ENCODE measurements around the gene PPP4R3A. TPM values are rescaled to one million over a fixed set of nuclear protein-coding genes. Genes with fewer than 3 reads are reported as not detected.

Gene PPP4R3A
- total and polyA plus RNA-seq, 2 donors (not counting 1 experiment from before 2014, with no cell fraction given), result 40.3 to 88.0 TPM

GRCh38 chr14:91493169-91493568, 16.9 kb downstream of the PPP4R3A start:
- H2AFZ ChIP-seq (ENCODE audit: low read length), result no peak overlapping the region
- H3K9me3 ChIP-seq (ENCODE audit: control insufficient read depth, insufficient read depth, low read depth, low read length), result no peaks in the 10 kb centered on the region
- H3K27me3 ChIP-seq (ENCODE audit: control insufficient read depth, insufficient read depth, low read length), result no peaks in the 10 kb centered on the region
- no peak overlapping the region for H3K4me3 ChIP-seq (replicated peaks in 1 of 4; ENCODE audit: control extremely low read depth in 1 of 4, insufficient read depth in 1 of 4, low read depth in 3 of 4, low read length in 4 of 4)
- peaks cover 4% of the 10 kb centered on the region for H4K20me1 ChIP-seq (ENCODE audit: control insufficient read depth, extremely low read depth, insufficient read depth, low read length)
- H3K4me1 ChIP-seq (ENCODE audit: control insufficient read depth, extremely low read depth, insufficient read depth, low read length), result no peaks in the 10 kb centered on the region
- TF ChIP-seq CTCF (conservative IDR thresholded peaks at IDR 0.05 in 1 of 2, IDR thresholded peaks at IDR 0.05 in 1 of 2; ENCODE audit: low read depth in 1 of 2, low read length in 2 of 2) (no peak), EZH2 (IDR thresholded peaks at IDR 0.05; ENCODE audit: low read length, missing control alignments) (no peak)
- H3K79me2 ChIP-seq (ENCODE audit: control insufficient read depth, insufficient read depth, low read length), result peaks cover 92% of the 10 kb centered on the region
- H3K4me2 ChIP-seq (ENCODE audit: extremely low read depth, insufficient read depth, low read length), result no peak overlapping the region
- no peak overlapping the region for H3K27ac ChIP-seq (ENCODE audit: insufficient read depth, low read length)
- H3K36me3 ChIP-seq (ENCODE audit: control insufficient read depth, insufficient read depth, low read length), result no peaks in the 10 kb centered on the region
- H3K9ac ChIP-seq (ENCODE audit: insufficient read depth, low read length), result no peak overlapping the region
- no peak for DNase-seq (ENCODE audit: low read depth in 2 of 2)

- H3K27me3 ChIP-seq (ENCODE audit: control insufficient read depth, insufficient read depth, low read length), result no peaks in the 10 kb centered on the region
- no peaks in the 10 kb centered on the region for H4K20me1 ChIP-seq (ENCODE audit: control insufficient read depth, extremely low read depth, insufficient read depth, low read length)
- TF ChIP-seq CTCF (conservative IDR thresholded peaks at IDR 0.05 in 1 of 2, IDR thresholded peaks at IDR 0.05 in 1 of 2; ENCODE audit: low read depth in 1 of 2, low read length in 2 of 2), result no peak
- TF ChIP-seq EZH2 (IDR thresholded peaks at IDR 0.05; ENCODE audit: low read length, missing control alignments), result no peak
- H3K9ac ChIP-seq (ENCODE audit: insufficient read depth, low read length), result no peak overlapping the region
- no peak overlapping the region for H2AFZ ChIP-seq (ENCODE audit: low read length)
- no peak overlapping the region for H3K27ac ChIP-seq (ENCODE audit: insufficient read depth, low read length)
- no peak overlapping the region for H3K4me2 ChIP-seq (ENCODE audit: extremely low read depth, insufficient read depth, low read length)
- H3K4me3 ChIP-seq (replicated peaks in 1 of 4; ENCODE audit: control extremely low read depth in 1 of 4, insufficient read depth in 1 of 4, low read depth in 3 of 4, low read length in 4 of 4), result no peak overlapping the region
- H3K9me3 ChIP-seq (ENCODE audit: control insufficient read depth, insufficient read depth, low read depth, low read length), result no peaks in the 10 kb centered on the region
- peaks cover 51% of the 10 kb centered on the region for H3K79me2 ChIP-seq (ENCODE audit: control insufficient read depth, insufficient read depth, low read length)
- peaks cover 2% of the 10 kb centered on the region for H3K36me3 ChIP-seq (ENCODE audit: control insufficient read depth, insufficient read depth, low read length)
- no peak for DNase-seq (ENCODE audit: low read depth in 2 of 2)
- H3K4me1 ChIP-seq (ENCODE audit: control insufficient read depth, extremely low read depth, insufficient read depth, low read length), result no peaks in the 10 kb centered on the region
Measured at GRCh38 chr14:91484744-91485143, 25.4 kb downstream of the PPP4R3A start.

GRCh38 chr14:91484186-91484585, 25.9 kb downstream of the PPP4R3A start:
- no peak for TF ChIP-seq CTCF (conservative IDR thresholded peaks at IDR 0.05 in 1 of 2, IDR thresholded peaks at IDR 0.05 in 1 of 2; ENCODE audit: low read depth in 1 of 2, low read length in 2 of 2)
- H2AFZ ChIP-seq (ENCODE audit: low read length), result no peak overlapping the region
- no peaks in the 10 kb centered on the region for H3K9me3 ChIP-seq (ENCODE audit: control insufficient read depth, insufficient read depth, low read depth, low read length)
- no peaks in the 10 kb centered on the region for H3K4me1 ChIP-seq (ENCODE audit: control insufficient read depth, extremely low read depth, insufficient read depth, low read length)
- H3K9ac ChIP-seq (ENCODE audit: insufficient read depth, low read length), result no peak overlapping the region
- H4K20me1 ChIP-seq (ENCODE audit: control insufficient read depth, extremely low read depth, insufficient read depth, low read length), result no peaks in the 10 kb centered on the region
- no peak overlapping the region for H3K4me2 ChIP-seq (ENCODE audit: extremely low read depth, insufficient read depth, low read length)
- H3K79me2 ChIP-seq (ENCODE audit: control insufficient read depth, insufficient read depth, low read length), result peaks cover 52% of the 10 kb centered on the region
- peaks cover 2% of the 10 kb centered on the region for H3K36me3 ChIP-seq (ENCODE audit: control insufficient read depth, insufficient read depth, low read length)
- H3K27ac ChIP-seq (ENCODE audit: insufficient read depth, low read length), result no peak overlapping the region
- DNase-seq (ENCODE audit: low read depth in 2 of 2), result no peak
- H3K4me3 ChIP-seq (replicated peaks in 1 of 4; ENCODE audit: control extremely low read depth in 1 of 4, insufficient read depth in 1 of 4, low read depth in 3 of 4, low read length in 4 of 4), result no peak overlapping the region
- no peaks in the 10 kb centered on the region for H3K27me3 ChIP-seq (ENCODE audit: control insufficient read depth, insufficient read depth, low read length)
